Keratinocyte (primary cell): Measurements from ENCODE around the gene ENOSF1. TPM values are rescaled to one million over a fixed set of nuclear protein-coding genes. Genes with fewer than 3 reads are reported as not detected.

Experiments used
- DNase-seq: peaks from one replicate; pipeline ENCODE4 v3.0.0-alpha.2; 2011; ENCODE audit warnings: low read depth, missing footprints, low spot score
- FAIRE-seq: peaks from 2 replicates; lab custom pipeline; 2011; peaks lifted over from hg19 to GRCh38; lab: Jason Lieb, UNC
- H2AFZ ChIP-seq: 2 replicates; pipeline ENCODE4 v1.6.0; 2012; ENCODE audit warnings: low read length, control low read depth, inconsistent platforms; ENCODE audit not compliant: control insufficient read depth
- H3K27ac ChIP-seq: 2 replicates; pipeline ENCODE4 v1.5.1; 2011; ENCODE audit warnings: low read length; ENCODE audit not compliant: control insufficient read depth, insufficient read depth
- H3K27me3 ChIP-seq: 3 replicates; pipeline ENCODE4 v1.6.0; 2011; ENCODE audit warnings: low read length; ENCODE audit not compliant: control insufficient read depth, insufficient read depth; ENCODE audit errors: extremely low read depth
- H3K36me3 ChIP-seq, 2 experiments: 2 replicates in 1 of 2; 3 replicates in 1 of 2; pipeline ENCODE4 v1.5.1; 2011; ENCODE audit warnings: low read length in 2 of 2, mild to moderate bottlenecking in 1 of 2; ENCODE audit not compliant: control insufficient read depth in 2 of 2, insufficient read depth in 2 of 2; ENCODE audit errors: extremely low read depth in 1 of 2
- H3K4me1 ChIP-seq: 3 replicates; pipeline ENCODE4 v1.5.1; 2011; ENCODE audit warnings: low read length; ENCODE audit not compliant: control insufficient read depth, insufficient read depth; ENCODE audit errors: extremely low read depth
- H3K4me2 ChIP-seq: 3 replicates; pipeline ENCODE4 v1.6.0; 2011; ENCODE audit warnings: low read depth, low read length; ENCODE audit not compliant: control insufficient read depth, insufficient read depth; ENCODE audit errors: extremely low read depth
- H3K4me3 ChIP-seq, 3 experiments: fragments of 200-600 bp in 1 of 3; sonication (generic) in 1 of 3; 2 replicates in 2 of 3; 3 replicates in 1 of 3; pipeline ENCODE4 v1.5.1; 2011 to 2016; ENCODE audit warnings: low read length in 3 of 3, mild to moderate bottlenecking in 3 of 3, control low read depth in 2 of 3, inconsistent platforms in 1 of 3, low read depth in 1 of 3, mixed read lengths in 1 of 3, mixed run types in 1 of 3, moderate library complexity in 1 of 3; ENCODE audit not compliant: control insufficient read depth in 2 of 3, insufficient read depth in 2 of 3; ENCODE audit errors: extremely low read depth in 1 of 3
- H3K79me2 ChIP-seq: 2 replicates; pipeline ENCODE4 v1.6.0; 2012; ENCODE audit warnings: low read length; ENCODE audit not compliant: control insufficient read depth, insufficient read depth
- H3K9ac ChIP-seq: 3 replicates; pipeline ENCODE4 v1.6.0; 2011; ENCODE audit warnings: low read length; ENCODE audit not compliant: control insufficient read depth, insufficient read depth; ENCODE audit errors: extremely low read depth
- H3K9me1 ChIP-seq: 3 replicates; pipeline ENCODE4 v1.6.0; 2011; ENCODE audit warnings: low read length; ENCODE audit not compliant: control insufficient read depth, insufficient read depth; ENCODE audit errors: extremely low read depth
- H3K9me3 ChIP-seq: 2 replicates; pipeline ENCODE4 v1.5.1; 2012; ENCODE audit warnings: low read depth, low read length; ENCODE audit not compliant: control insufficient read depth
- H4K20me1 ChIP-seq: 3 replicates; pipeline ENCODE4 v1.6.0; 2011; ENCODE audit warnings: low read length; ENCODE audit not compliant: control insufficient read depth, insufficient read depth; ENCODE audit errors: extremely low read depth
- CTCF ChIP-seq, 3 experiments: IDR thresholded peaks in 1 of 3; conservative IDR thresholded peaks in 1 of 3; optimal IDR thresholded peaks in 1 of 3; 2 replicates in 2 of 3; 3 replicates in 1 of 3; pipeline versions ENCODE3 to v1.5.1; 2011; ENCODE audit warnings: low read length in 3 of 3, mild to moderate bottlenecking in 3 of 3, moderate library complexity in 2 of 3, control low read depth in 1 of 3, inconsistent platforms in 1 of 3; ENCODE audit not compliant: insufficient read depth in 2 of 3; ENCODE audit errors: extremely low read depth in 1 of 3
- EZH2 ChIP-seq: IDR thresholded peaks from one replicate; pipeline ENCODE4 v1.6.1; 2012; ENCODE audit warnings: inconsistent platforms, mild to moderate bottlenecking, low read length, moderate library complexity
- dilution Hi-C: fragments of 300-500 bp; cut with MboI; formaldehyde crosslinking; loops from one replicate; pipeline ENCODE4 v1.7.0; 2020; ENCODE audit warnings: low sequenced_read_pairs; ENCODE audit not compliant: extremely low pct_ligation_motif_present
- polyA plus RNA-seq, 5 experiments: library from polyadenylated mRNA; depleted of rRNA in 3 of 5; stranded (reverse) in 3 of 5; stranded (forward) in 1 of 5; unstranded in 1 of 5; fragments of >200 nt; gene quantifications; 1 replicate in 1 of 5; 2 replicates in 3 of 5; 3 replicates in 1 of 5; pipeline versions ENCODE4 v1.2.1 to v1.2.3, GENCODE V29; 2011 to 2012; ENCODE audit warnings: missing spikeins in 2 of 5, low read depth in 1 of 5, low replicate concordance in 1 of 5

ENOSF1 gene
- polyA plus RNA-seq, 1 donor (not counting 4 experiments of a cell fraction or from before 2014, with no cell fraction given): 27.6 TPM

GRCh38 chr18:658947-659533 is 53.4 kb downstream of the ENOSF1 start:
- Histone ChIP-seq H3K27me3 (no peaks in the 10 kb centered on the region), H3K79me2 (peaks cover 37% of the 10 kb centered on the region), H3K9me3 (no peaks in the 10 kb centered on the region), H3K4me3 (peak overlapping the region in 2 of 3 experiments; percentile 74 to 82), H3K4me2 (peak overlapping the region; percentile 79), H2AFZ (no peak overlapping the region), H4K20me1 (no peaks in the 10 kb centered on the region), H3K27ac (no peak overlapping the region), H3K9ac (peak overlapping the region; percentile 75), H3K9me1 (no peaks in the 10 kb centered on the region), H3K4me1 (peaks cover 3% of the 10 kb centered on the region), H3K36me3 (peaks cover 0 to 18% of the 10 kb centered on the region in 2 experiments)
- no peak for DNase-seq
- TF ChIP-seq EZH2: no peak
- no peak for TF ChIP-seq CTCF (optimal IDR thresholded peaks at IDR 0.05 in 1 of 3, IDR thresholded peaks at IDR 0.05 in 1 of 3, conservative IDR thresholded peaks at IDR 0.05 in 1 of 3; ENCODE audit: extremely low read depth in 1 of 3, insufficient read depth in 2 of 3, low read length in 3 of 3)
- no peak for FAIRE-seq
- dilution Hi-C loops: no loop called here

GRCh38 chr18:658001-658946 is 54.2 kb downstream of the ENOSF1 start:
- H3K27ac ChIP-seq: peak overlapping the region; percentile 29
- peaks cover 37% of the 10 kb centered on the region for H3K79me2 ChIP-seq
- no peak for DNase-seq
- FAIRE-seq: no peak
- peak overlapping the region; percentile 79 for H3K4me2 ChIP-seq
- peak overlapping the region; percentile 74 to 84 (median 82) for H3K4me3 ChIP-seq
- H3K9me1 ChIP-seq: no peaks in the 10 kb centered on the region
- peaks cover 3% of the 10 kb centered on the region for H3K4me1 ChIP-seq
- dilution Hi-C loops: no loop called here
- H3K9me3 ChIP-seq: no peaks in the 10 kb centered on the region
- H4K20me1 ChIP-seq: no peaks in the 10 kb centered on the region
- no peaks in the 10 kb centered on the region for H3K27me3 ChIP-seq
- H2AFZ ChIP-seq: peak overlapping the region; percentile 81
- H3K9ac ChIP-seq: peak overlapping the region; percentile 75
- peaks cover 0 to 18% of the 10 kb centered on the region in 2 experiments for H3K36me3 ChIP-seq
- TF ChIP-seq CTCF (optimal IDR thresholded peaks at IDR 0.05 in 1 of 3, IDR thresholded peaks at IDR 0.05 in 1 of 3, conservative IDR thresholded peaks at IDR 0.05 in 1 of 3; ENCODE audit: extremely low read depth in 1 of 3, insufficient read depth in 2 of 3, low read length in 3 of 3): no peak
- TF ChIP-seq EZH2: no peak
